HEK293T (cell line): ENCODE data around the gene NEK1.

Experiments
- L3MBTL2 ChIP-seq: fragments of 450-650 bp; conservative IDR thresholded peaks from 2 replicates; pipeline ENCODE4 v1.6.1; 2016; ENCODE audit warnings: mild to moderate bottlenecking
- SP1 ChIP-seq: fragments of 450-650 bp; IDR thresholded peaks from 2 replicates; pipeline ENCODE4 v1.6.1; 2017
- TF ChIP-seq, protein P1 (sequence below): fragments of 450-650 bp; IDR thresholded peaks from 2 replicates; pipeline ENCODE4 v1.6.1; 2016

GRCh38 chr4:169379688-169380087 is 232.7 kb downstream of the NEK1 start:
- TF ChIP-seq, protein P1, sequence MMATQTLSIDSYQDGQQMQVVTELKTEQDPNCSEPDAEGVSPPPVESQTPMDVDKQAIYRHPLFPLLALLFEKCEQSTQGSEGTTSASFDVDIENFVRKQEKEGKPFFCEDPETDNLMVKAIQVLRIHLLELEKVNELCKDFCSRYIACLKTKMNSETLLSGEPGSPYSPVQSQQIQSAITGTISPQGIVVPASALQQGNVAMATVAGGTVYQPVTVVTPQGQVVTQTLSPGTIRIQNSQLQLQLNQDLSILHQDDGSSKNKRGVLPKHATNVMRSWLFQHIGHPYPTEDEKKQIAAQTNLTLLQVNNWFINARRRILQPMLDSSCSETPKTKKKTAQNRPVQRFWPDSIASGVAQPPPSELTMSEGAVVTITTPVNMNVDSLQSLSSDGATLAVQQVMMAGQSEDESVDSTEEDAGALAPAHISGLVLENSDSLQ, result no peak
- TF ChIP-seq SP1, result no peak
- TF ChIP-seq L3MBTL2, result no peak
